PFSK-1 (cell line): ENCODE measurements around the gene DLGAP1.

Source experiments
- FOXP2 ChIP-seq: optimal IDR thresholded peaks from 2 replicates; pipeline ENCODE3; 2011; ENCODE audit warnings: borderline replicate concordance, control low read depth, inconsistent platforms; ENCODE audit not compliant: insufficient read depth; ENCODE audit errors: extremely low read length, extremely low read depth
- POLR2AphosphoS5 ChIP-seq: IDR thresholded peaks from 2 replicates; pipeline ENCODE4 v1.6.1; 2012; ENCODE audit warnings: low read depth, mild to moderate bottlenecking, control low read depth, low read length, moderate library complexity
- REST ChIP-seq, 2 experiments: IDR thresholded peaks; 2 replicates each; pipeline versions ENCODE4 v1.6.1 to v1.8.0; 2011 to 2012; ENCODE audit warnings: low read depth in 2 of 2, low read length in 2 of 2, control low read depth in 1 of 2, inconsistent platforms in 1 of 2, mild to moderate bottlenecking in 1 of 2, moderate library complexity in 1 of 2; ENCODE audit not compliant: insufficient read depth in 1 of 2
- SIN3A ChIP-seq: IDR thresholded peaks from 2 replicates; pipeline ENCODE4 v1.6.1; 2012; ENCODE audit warnings: mild to moderate bottlenecking, low read length, moderate library complexity, borderline replicate concordance; ENCODE audit not compliant: insufficient read depth
- TAF1 ChIP-seq: IDR thresholded peaks from 2 replicates; pipeline ENCODE4 v1.6.1; 2012; ENCODE audit warnings: low read length, control low read depth, borderline replicate concordance; ENCODE audit not compliant: insufficient read depth

The DLGAP1 gene

GRCh38 chr18:3547891-3548615 is 907.1 kb downstream of the DLGAP1 start:
- no peak for TF ChIP-seq REST (IDR thresholded peaks at IDR 0.05; ENCODE audit: insufficient read depth in 1 of 2, low read depth in 2 of 2, low read length in 2 of 2)
- TF ChIP-seq SIN3A: no peak
- no peak for TF ChIP-seq FOXP2
- TF ChIP-seq POLR2AphosphoS5: no peak
- TF ChIP-seq TAF1: no peak

GRCh38 chr18:3546106-3546505 is 909.0 kb downstream of the DLGAP1 start:
- TF ChIP-seq REST (IDR thresholded peaks at IDR 0.05; ENCODE audit: insufficient read depth in 1 of 2, low read depth in 2 of 2, low read length in 2 of 2): no peak
- no peak for TF ChIP-seq SIN3A
- no peak for TF ChIP-seq POLR2AphosphoS5
- no peak for TF ChIP-seq TAF1
- no peak for TF ChIP-seq FOXP2

- TF ChIP-seq POLR2AphosphoS5: no peak
- TF ChIP-seq TAF1: no peak
- no peak for TF ChIP-seq REST (IDR thresholded peaks at IDR 0.05; ENCODE audit: insufficient read depth in 1 of 2, low read depth in 2 of 2, low read length in 2 of 2)
- no peak for TF ChIP-seq SIN3A
- no peak for TF ChIP-seq FOXP2
These were observed 910.6 kb downstream of the DLGAP1 start for GRCh38 chr18:3544537-3544936.

- no peak for TF ChIP-seq REST (IDR thresholded peaks at IDR 0.05; ENCODE audit: insufficient read depth in 1 of 2, low read depth in 2 of 2, low read length in 2 of 2)
- no peak for TF ChIP-seq TAF1
- TF ChIP-seq SIN3A: no peak
- no peak for TF ChIP-seq POLR2AphosphoS5
- TF ChIP-seq FOXP2: no peak
These were observed 913.3 kb downstream of the DLGAP1 start for GRCh38 chr18:3541549-3542386.
